ENCODE results near the gene ERC2. TPM values are rescaled to one million over a fixed set of nuclear protein-coding genes. Genes with fewer than 3 reads are reported as not detected.

ERC2 gene
- polyA plus RNA-seq, 1 experiment: 0.07 TPM

GRCh38 chr3:55682461-55682860 is 785.8 kb downstream of the ERC2 start:
- Histone ChIP-seq H3K4me3 (ENCODE audit: low read depth, low read length) (no peak overlapping the region), H3K9me3 (ENCODE audit: control insufficient read depth, insufficient read depth, low read length) (no peaks in the 10 kb centered on the region), H3K27me3 (ENCODE audit: control insufficient read depth, insufficient read depth, low read length) (peaks cover under 1% of the 10 kb centered on the region), H3K27ac (ENCODE audit: low read depth, low read length) (no peak overlapping the region)
- ChIA-PET CTCF (no interaction called here), POLR2A (no interaction called here)
- TF ChIP-seq CTCF (IDR thresholded peaks at IDR 0.05; ENCODE audit: low read depth, low read length): no peak
- DNase-seq (ENCODE audit: low read depth, low spot score): no peak

- Histone ChIP-seq H3K27ac (ENCODE audit: low read depth, low read length) (no peak overlapping the region), H3K4me3 (ENCODE audit: low read depth, low read length) (no peak overlapping the region), H3K27me3 (ENCODE audit: control insufficient read depth, insufficient read depth, low read length) (no peaks in the 10 kb centered on the region), H3K9me3 (ENCODE audit: control insufficient read depth, insufficient read depth, low read length) (no peaks in the 10 kb centered on the region)
- DNase-seq (ENCODE audit: low read depth, low spot score): no peak
- ChIA-PET CTCF (no interaction called here), POLR2A (no interaction called here)
- no peak for TF ChIP-seq CTCF (IDR thresholded peaks at IDR 0.05; ENCODE audit: low read depth, low read length)
Measured at GRCh38 chr3:55678546-55679216, 789.6 kb downstream of the ERC2 start.

- TF ChIP-seq CTCF (IDR thresholded peaks at IDR 0.05; ENCODE audit: low read depth, low read length): no peak
- H3K27ac ChIP-seq (ENCODE audit: low read depth, low read length): no peak overlapping the region
- no peak overlapping the region for H3K4me3 ChIP-seq (ENCODE audit: low read depth, low read length)
- ChIA-PET CTCF (no interaction called here), POLR2A (no interaction called here)
- H3K9me3 ChIP-seq (ENCODE audit: control insufficient read depth, insufficient read depth, low read length): no peaks in the 10 kb centered on the region
- DNase-seq (ENCODE audit: low read depth, low spot score): no peak
- H3K27me3 ChIP-seq (ENCODE audit: control insufficient read depth, insufficient read depth, low read length): no peaks in the 10 kb centered on the region
Measured at GRCh38 chr3:55676643-55677042, 791.6 kb downstream of the ERC2 start.

- Histone ChIP-seq H3K4me3 (ENCODE audit: low read depth, low read length) (no peak overlapping the region), H3K27ac (ENCODE audit: low read depth, low read length) (no peak overlapping the region), H3K9me3 (ENCODE audit: control insufficient read depth, insufficient read depth, low read length) (no peaks in the 10 kb centered on the region), H3K27me3 (ENCODE audit: control insufficient read depth, insufficient read depth, low read length) (no peaks in the 10 kb centered on the region)
- CTCF ChIA-PET: no interaction called here
- DNase-seq (ENCODE audit: low read depth, low spot score): no peak
- POLR2A ChIA-PET: no interaction called here
- TF ChIP-seq CTCF (IDR thresholded peaks at IDR 0.05; ENCODE audit: low read depth, low read length): no peak
Measured at GRCh38 chr3:55675478-55675877, 792.8 kb downstream of the ERC2 start.

GRCh38 chr3:55673764-55674163 is 794.5 kb downstream of the ERC2 start:
- no peak for TF ChIP-seq CTCF (IDR thresholded peaks at IDR 0.05; ENCODE audit: low read depth, low read length)
- Histone ChIP-seq H3K9me3 (ENCODE audit: control insufficient read depth, insufficient read depth, low read length) (no peaks in the 10 kb centered on the region), H3K4me3 (ENCODE audit: low read depth, low read length) (no peak overlapping the region), H3K27me3 (ENCODE audit: control insufficient read depth, insufficient read depth, low read length) (no peaks in the 10 kb centered on the region), H3K27ac (ENCODE audit: low read depth, low read length) (no peak overlapping the region)
- no peak for DNase-seq (ENCODE audit: low read depth, low spot score)
- POLR2A ChIA-PET: no interaction called here
- CTCF ChIA-PET: interaction anchor here (1.2 kb wide), 1 partner anchor 10 kb away, joined by 3 read pairs; no protein-coding TSS in a partner anchor
